HEK293T (cell line): ENCODE data around the gene ENAH.

Experiments
- ARNT ChIP-seq: fragments of 450-650 bp; IDR thresholded peaks from 2 replicates; pipeline ENCODE4 v1.6.1; 2017; ENCODE audit warnings: mild to moderate bottlenecking
- BHLHE40 ChIP-seq: fragments of 450-650 bp; IDR thresholded peaks from 2 replicates; pipeline ENCODE4 v1.6.1; 2016; ENCODE audit warnings: mild to moderate bottlenecking, moderate library complexity, borderline replicate concordance
- CTBP1 ChIP-seq: fragments of 450-650 bp; IDR thresholded peaks from 2 replicates; pipeline ENCODE4 v1.6.1; 2016; ENCODE audit warnings: borderline replicate concordance
- ELF4 ChIP-seq: fragments of 450-650 bp; IDR thresholded peaks from 2 replicates; pipeline ENCODE4 v1.6.1; 2017; ENCODE audit warnings: antibody characterized with exemption
- FOXA1 ChIP-seq: fragments of 450-650 bp; IDR thresholded peaks from 2 replicates; pipeline ENCODE4 v1.6.1; 2016; ENCODE audit warnings: mild to moderate bottlenecking
- FOXK2 ChIP-seq: fragments of 450-650 bp; IDR thresholded peaks from 2 replicates; pipeline ENCODE4 v1.6.1; 2016; ENCODE audit warnings: mild to moderate bottlenecking
- FOXM1 ChIP-seq: fragments of 450-650 bp; IDR thresholded peaks from 2 replicates; pipeline ENCODE4 v1.6.1; 2017; ENCODE audit warnings: mild to moderate bottlenecking, borderline replicate concordance
- L3MBTL2 ChIP-seq: fragments of 450-650 bp; conservative IDR thresholded peaks from 2 replicates; pipeline ENCODE4 v1.6.1; 2016; ENCODE audit warnings: mild to moderate bottlenecking
- LEF1 ChIP-seq: fragments of 450-650 bp; IDR thresholded peaks from 2 replicates; pipeline ENCODE4 v1.6.1; 2017; ENCODE audit warnings: mild to moderate bottlenecking, borderline replicate concordance
- NFRKB ChIP-seq: fragments of 450-650 bp; IDR thresholded peaks from 2 replicates; pipeline ENCODE4 v1.6.1; 2016; ENCODE audit warnings: mild to moderate bottlenecking, moderate library complexity
- SP1 ChIP-seq: fragments of 450-650 bp; IDR thresholded peaks from 2 replicates; pipeline ENCODE4 v1.6.1; 2017
- SUZ12 ChIP-seq: fragments of 450-650 bp; IDR thresholded peaks from 2 replicates; pipeline ENCODE4 v1.6.1; 2016; ENCODE audit warnings: mild to moderate bottlenecking
- TARDBP ChIP-seq: fragments of 450-650 bp; IDR thresholded peaks from 2 replicates; pipeline ENCODE4 v1.6.1; 2016
- ZNF384 ChIP-seq: fragments of 450-650 bp; IDR thresholded peaks from 2 replicates; pipeline ENCODE4 v1.6.1; 2016

DNA sequence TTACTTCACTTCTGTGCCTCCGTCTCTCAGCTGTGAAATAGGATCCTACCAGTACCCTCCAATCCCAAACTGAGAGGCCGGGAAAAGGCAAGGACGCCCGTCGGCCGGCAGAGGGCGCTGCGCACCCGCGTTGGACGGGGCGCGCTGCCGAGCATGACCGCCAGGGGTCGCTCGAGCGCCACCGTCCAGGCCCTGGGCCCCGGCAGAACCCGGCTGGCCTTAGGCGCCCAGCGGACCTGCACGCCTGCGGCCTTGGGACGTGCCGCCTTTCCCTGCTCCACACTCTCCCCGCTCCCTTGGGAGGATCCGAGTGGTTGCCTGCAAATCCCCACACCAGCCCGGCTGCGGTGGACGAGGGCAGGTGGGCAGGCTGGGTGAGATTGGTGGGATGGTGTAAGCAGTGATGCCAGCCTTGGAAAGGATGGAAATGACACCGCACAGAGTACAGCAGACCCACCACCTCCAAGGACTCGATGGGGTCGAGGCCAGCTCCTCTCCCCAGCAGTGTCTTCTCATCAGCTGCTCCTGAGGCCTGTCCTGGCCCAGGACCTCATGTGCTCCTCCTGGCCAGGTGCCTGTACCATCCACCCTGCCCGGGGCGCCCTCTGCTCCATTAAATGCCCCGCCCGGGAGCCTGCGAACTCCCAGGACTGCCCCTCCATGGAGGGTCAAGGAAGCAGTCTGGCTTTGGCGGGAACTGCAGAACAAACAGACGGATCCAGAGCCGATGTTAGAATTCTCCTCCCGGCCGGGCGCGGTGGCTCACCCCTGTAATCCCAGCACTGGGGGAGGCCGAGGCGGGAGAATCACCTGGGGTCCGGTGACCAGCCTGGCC lies 177.7 kb downstream of the ENAH start:
- no peak for TF ChIP-seq FOXA1
- no peak for TF ChIP-seq SP1
- TF ChIP-seq ZNF384, result no peak
- no peak for TF ChIP-seq FOXK2
- TF ChIP-seq SUZ12, result no peak
- peak; percentile 90 for TF ChIP-seq ARNT
- TF ChIP-seq L3MBTL2, result no peak
- no peak for TF ChIP-seq BHLHE40
- no peak for TF ChIP-seq ELF4
- no peak for TF ChIP-seq TARDBP
- no peak for TF ChIP-seq NFRKB
- TF ChIP-seq LEF1, result peak; percentile 85; the same call in 1 of the 2 replicates
- TF ChIP-seq FOXM1, result peak; percentile 36; the same call in 1 of the 2 replicates
- no peak for TF ChIP-seq CTBP1
